ENCODE data around the gene TSPAN5.

The TSPAN5 gene

GRCh38 chr4:98518559-98519267, 139.7 kb downstream of the TSPAN5 start:
- peaks cover 33% of the 10 kb centered on the region for H3K4me1 ChIP-seq (ENCODE audit: insufficient read depth, low read length)
- no peaks in the 10 kb centered on the region for H3K36me3 ChIP-seq (ENCODE audit: insufficient read depth, low read length)
- no peak overlapping the region for H3K9ac ChIP-seq (ENCODE audit: low read length)
- H3K27me3 ChIP-seq (ENCODE audit: control insufficient read depth in 1 of 2, insufficient read depth in 2 of 2, low read length in 2 of 2), result no peaks in the 10 kb centered on the region
- no peaks in the 10 kb centered on the region for H3K9me3 ChIP-seq (ENCODE audit: low read length)
- H3K4me3 ChIP-seq (ENCODE audit: low read depth in 1 of 2, low read length in 2 of 2), result no peak overlapping the region
- H3K27ac ChIP-seq (ENCODE audit: low read depth, low read length), result no peak overlapping the region

DNA sequence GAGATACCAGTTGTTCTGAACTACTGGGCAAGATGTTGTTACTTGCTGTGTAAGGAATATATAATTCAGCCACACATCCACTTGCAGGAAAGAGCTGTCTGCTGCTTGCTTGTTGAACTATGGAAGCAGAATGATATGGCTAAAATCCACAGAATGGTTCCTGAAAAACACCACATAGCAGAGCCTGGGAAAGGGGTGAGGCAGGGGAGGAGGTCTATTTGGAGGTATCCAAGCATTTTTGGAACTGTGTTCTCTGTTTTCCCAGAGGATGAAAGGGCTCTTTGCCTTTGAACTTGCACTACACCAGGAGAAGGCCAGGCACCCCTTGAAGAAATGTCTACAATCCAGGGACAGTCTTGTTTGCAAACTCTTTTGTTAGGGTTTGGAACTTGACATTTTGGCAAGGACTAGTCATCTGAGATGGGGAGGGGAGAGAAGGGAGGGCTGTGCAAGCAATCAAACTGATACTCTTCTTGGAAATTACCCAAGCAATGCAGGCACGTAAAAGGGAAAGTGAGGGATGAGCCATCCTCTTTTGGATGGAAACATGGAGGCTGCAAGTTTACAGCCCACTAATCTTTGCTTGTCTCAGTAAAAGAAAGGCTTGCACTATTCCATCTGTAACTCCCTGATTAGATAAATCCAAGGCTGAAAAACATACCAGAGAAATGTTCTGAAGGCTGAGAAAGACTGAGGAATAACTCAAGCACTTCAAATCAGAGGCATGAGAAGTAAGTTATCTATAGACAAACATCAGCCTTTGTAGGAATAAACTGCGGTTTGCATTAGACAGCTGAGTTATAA, 141.0 kb downstream of the TSPAN5 start:
- no peak overlapping the region for H3K27ac ChIP-seq (ENCODE audit: low read depth, low read length)

DNA sequence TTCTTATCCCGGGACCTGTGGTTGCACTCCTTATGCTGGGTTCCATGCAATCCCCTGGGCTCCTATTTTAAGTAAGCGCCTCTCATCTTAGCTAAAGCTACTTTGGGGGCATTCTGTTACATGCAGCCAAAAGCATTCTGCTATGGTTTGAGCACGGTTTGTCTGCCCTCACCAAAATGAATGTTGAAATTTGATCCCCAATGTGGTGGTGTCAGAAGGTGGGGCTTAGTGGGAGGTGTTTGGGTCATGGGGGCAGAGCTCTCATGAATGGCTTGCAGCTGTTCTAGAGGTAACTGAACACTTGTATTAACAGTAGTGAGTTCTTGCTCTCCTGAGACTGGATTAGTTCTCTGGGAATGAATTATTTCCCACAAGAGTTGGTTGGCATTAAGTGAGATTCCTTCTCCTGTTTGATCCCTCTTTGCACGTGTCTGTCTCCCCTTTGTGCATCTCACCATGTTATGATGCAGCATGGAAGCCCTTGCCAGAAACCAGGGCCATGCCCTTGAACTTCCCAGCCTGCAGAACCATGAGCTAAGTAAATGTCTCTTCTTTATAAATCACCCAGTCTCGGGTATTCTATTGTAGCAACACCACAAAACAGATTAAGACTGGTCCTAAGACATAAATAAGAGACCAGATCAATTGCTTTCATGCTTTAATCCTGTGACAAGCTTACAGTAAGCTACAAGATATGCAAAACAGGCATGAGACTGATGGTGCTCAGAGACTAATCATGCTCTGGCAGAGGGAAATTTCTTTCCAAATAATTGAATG, 141.8 kb downstream of the TSPAN5 start:
- Histone ChIP-seq H3K9ac (ENCODE audit: low read length) (no peak overlapping the region), H3K36me3 (ENCODE audit: insufficient read depth, low read length) (no peaks in the 10 kb centered on the region), H3K4me3 (ENCODE audit: low read depth in 1 of 2, low read length in 2 of 2) (no peak overlapping the region), H3K9me3 (ENCODE audit: low read length) (no peaks in the 10 kb centered on the region), H3K27me3 (ENCODE audit: control insufficient read depth in 1 of 2, insufficient read depth in 2 of 2, low read length in 2 of 2) (no peaks in the 10 kb centered on the region), H3K27ac (ENCODE audit: low read depth, low read length) (no peak overlapping the region), H3K4me1 (ENCODE audit: insufficient read depth, low read length) (peaks cover 15% of the 10 kb centered on the region)

More for the DNA sequence above, 141.0 kb downstream of the TSPAN5 start:
- H3K9me3 ChIP-seq (ENCODE audit: low read length), result no peaks in the 10 kb centered on the region
- H3K4me1 ChIP-seq (ENCODE audit: insufficient read depth, low read length), result peaks cover 23% of the 10 kb centered on the region
- no peak overlapping the region for H3K4me3 ChIP-seq (ENCODE audit: low read depth in 1 of 2, low read length in 2 of 2)
- H3K27me3 ChIP-seq (ENCODE audit: control insufficient read depth in 1 of 2, insufficient read depth in 2 of 2, low read length in 2 of 2), result no peaks in the 10 kb centered on the region
- H3K9ac ChIP-seq (ENCODE audit: low read length), result no peak overlapping the region
- no peaks in the 10 kb centered on the region for H3K36me3 ChIP-seq (ENCODE audit: insufficient read depth, low read length)

DNA sequence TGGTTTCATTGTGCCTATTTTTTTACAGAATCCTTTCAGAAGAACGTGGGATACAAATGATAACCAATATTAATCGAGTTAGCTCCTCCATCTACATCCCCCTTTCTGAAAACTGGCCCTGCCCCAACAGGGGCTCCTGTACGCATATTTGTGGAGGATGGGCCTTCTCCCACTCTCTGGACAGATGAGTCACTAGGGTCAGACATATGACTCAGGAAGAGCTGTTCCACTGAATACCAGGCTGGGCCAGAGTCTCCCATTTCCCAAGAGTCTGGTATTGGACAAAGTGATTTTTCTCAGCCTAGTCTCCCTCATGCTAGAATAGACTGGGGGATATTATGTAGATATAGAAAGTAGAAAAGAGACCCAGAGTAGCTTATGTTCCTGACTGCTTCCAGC, 142.4 kb downstream of the TSPAN5 start:
- H3K36me3 ChIP-seq (ENCODE audit: insufficient read depth, low read length), result no peaks in the 10 kb centered on the region
- peaks cover 10% of the 10 kb centered on the region for H3K4me1 ChIP-seq (ENCODE audit: insufficient read depth, low read length)
- H3K9me3 ChIP-seq (ENCODE audit: low read length), result no peaks in the 10 kb centered on the region
- no peak overlapping the region for H3K9ac ChIP-seq (ENCODE audit: low read length)
- no peak overlapping the region for H3K4me3 ChIP-seq (ENCODE audit: low read depth in 1 of 2, low read length in 2 of 2)
- no peaks in the 10 kb centered on the region for H3K27me3 ChIP-seq (ENCODE audit: control insufficient read depth in 1 of 2, insufficient read depth in 2 of 2, low read length in 2 of 2)
- H3K27ac ChIP-seq (ENCODE audit: low read depth, low read length), result no peak overlapping the region

- H3K27me3 ChIP-seq (ENCODE audit: control insufficient read depth in 1 of 2, insufficient read depth in 2 of 2, low read length in 2 of 2), result no peaks in the 10 kb centered on the region
- peaks cover 10% of the 10 kb centered on the region for H3K4me1 ChIP-seq (ENCODE audit: insufficient read depth, low read length)
- H3K9me3 ChIP-seq (ENCODE audit: low read length), result no peaks in the 10 kb centered on the region
- H3K27ac ChIP-seq (ENCODE audit: low read depth, low read length), result no peak overlapping the region
- H3K9ac ChIP-seq (ENCODE audit: low read length), result no peak overlapping the region
- H3K4me3 ChIP-seq (ENCODE audit: low read depth in 1 of 2, low read length in 2 of 2), result no peak overlapping the region
- H3K36me3 ChIP-seq (ENCODE audit: insufficient read depth, low read length), result no peaks in the 10 kb centered on the region
Observed at GRCh38 chr4:98515470-98515809, 143.0 kb downstream of the TSPAN5 start.

- Histone ChIP-seq H3K27ac (ENCODE audit: low read depth, low read length) (no peak overlapping the region), H3K36me3 (ENCODE audit: insufficient read depth, low read length) (no peaks in the 10 kb centered on the region), H3K9me3 (ENCODE audit: low read length) (no peaks in the 10 kb centered on the region), H3K9ac (ENCODE audit: low read length) (no peak overlapping the region), H3K4me1 (ENCODE audit: insufficient read depth, low read length) (peaks cover 12% of the 10 kb centered on the region), H3K4me3 (ENCODE audit: low read depth in 1 of 2, low read length in 2 of 2) (no peak overlapping the region), H3K27me3 (ENCODE audit: control insufficient read depth in 1 of 2, insufficient read depth in 2 of 2, low read length in 2 of 2) (no peaks in the 10 kb centered on the region)
Observed at GRCh38 chr4:98514741-98515469, 143.5 kb downstream of the TSPAN5 start.

- H3K4me1 ChIP-seq (ENCODE audit: insufficient read depth, low read length), result peaks cover 15% of the 10 kb centered on the region
- no peaks in the 10 kb centered on the region for H3K27me3 ChIP-seq (ENCODE audit: control insufficient read depth in 1 of 2, insufficient read depth in 2 of 2, low read length in 2 of 2)
- H3K4me3 ChIP-seq (ENCODE audit: low read depth in 1 of 2, low read length in 2 of 2), result no peak overlapping the region
- H3K9me3 ChIP-seq (ENCODE audit: low read length), result no peaks in the 10 kb centered on the region
- no peak overlapping the region for H3K27ac ChIP-seq (ENCODE audit: low read depth, low read length)
- H3K36me3 ChIP-seq (ENCODE audit: insufficient read depth, low read length), result no peaks in the 10 kb centered on the region
- no peak overlapping the region for H3K9ac ChIP-seq (ENCODE audit: low read length)
Observed at GRCh38 chr4:98512918-98513317, 145.5 kb downstream of the TSPAN5 start.

DNA sequence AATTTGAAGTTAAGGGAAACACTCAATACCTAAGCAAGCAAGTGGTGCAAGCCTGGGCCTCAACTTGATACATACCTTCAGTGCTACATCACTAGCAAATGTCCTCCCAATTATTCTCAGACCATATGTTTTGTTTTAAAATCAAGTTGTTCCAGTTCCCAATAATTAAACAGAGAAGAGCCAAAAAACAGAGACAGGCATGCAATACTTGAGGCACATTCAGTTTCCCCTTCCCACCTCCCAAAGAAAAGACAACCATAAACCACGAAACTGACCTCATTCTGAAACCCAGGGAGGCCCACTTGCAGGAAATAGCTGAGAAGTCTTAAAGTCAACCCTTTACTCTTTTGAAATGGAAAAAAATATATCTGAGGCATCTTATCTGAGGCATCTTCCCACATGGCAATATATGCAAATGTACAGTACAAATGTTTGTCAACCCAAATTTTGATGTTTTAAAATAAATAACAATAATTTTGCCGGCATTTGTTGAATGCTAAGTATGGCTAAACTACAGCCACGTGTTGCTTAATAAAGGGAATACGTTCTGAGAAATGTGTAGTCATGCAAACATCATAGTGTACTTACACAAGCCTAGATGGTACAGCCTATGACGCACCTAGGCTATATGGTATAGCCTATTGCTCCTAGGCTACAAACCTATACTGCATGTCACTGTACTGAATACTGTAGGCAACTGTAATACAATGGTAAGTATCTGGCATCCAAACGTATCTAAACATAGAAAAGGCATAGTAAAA, 147.5 kb downstream of the TSPAN5 start:
- Histone ChIP-seq H3K4me3 (ENCODE audit: low read depth in 1 of 2, low read length in 2 of 2) (no peak overlapping the region), H3K4me1 (ENCODE audit: insufficient read depth, low read length) (peaks cover 6% of the 10 kb centered on the region), H3K9ac (ENCODE audit: low read length) (no peak overlapping the region), H3K27me3 (ENCODE audit: control insufficient read depth in 1 of 2, insufficient read depth in 2 of 2, low read length in 2 of 2) (no peaks in the 10 kb centered on the region), H3K36me3 (ENCODE audit: insufficient read depth, low read length) (no peaks in the 10 kb centered on the region), H3K27ac (ENCODE audit: low read depth, low read length) (no peak overlapping the region), H3K9me3 (ENCODE audit: low read length) (no peaks in the 10 kb centered on the region)

GRCh38 chr4:98510340-98510739, 148.1 kb downstream of the TSPAN5 start:
- Histone ChIP-seq H3K9me3 (ENCODE audit: low read length) (no peaks in the 10 kb centered on the region), H3K27ac (ENCODE audit: low read depth, low read length) (no peak overlapping the region), H3K36me3 (ENCODE audit: insufficient read depth, low read length) (no peaks in the 10 kb centered on the region), H3K27me3 (ENCODE audit: control insufficient read depth in 1 of 2, insufficient read depth in 2 of 2, low read length in 2 of 2) (no peaks in the 10 kb centered on the region), H3K9ac (ENCODE audit: low read length) (no peak overlapping the region), H3K4me3 (ENCODE audit: low read depth in 1 of 2, low read length in 2 of 2) (no peak overlapping the region), H3K4me1 (ENCODE audit: insufficient read depth, low read length) (peaks cover 6% of the 10 kb centered on the region)

DNA sequence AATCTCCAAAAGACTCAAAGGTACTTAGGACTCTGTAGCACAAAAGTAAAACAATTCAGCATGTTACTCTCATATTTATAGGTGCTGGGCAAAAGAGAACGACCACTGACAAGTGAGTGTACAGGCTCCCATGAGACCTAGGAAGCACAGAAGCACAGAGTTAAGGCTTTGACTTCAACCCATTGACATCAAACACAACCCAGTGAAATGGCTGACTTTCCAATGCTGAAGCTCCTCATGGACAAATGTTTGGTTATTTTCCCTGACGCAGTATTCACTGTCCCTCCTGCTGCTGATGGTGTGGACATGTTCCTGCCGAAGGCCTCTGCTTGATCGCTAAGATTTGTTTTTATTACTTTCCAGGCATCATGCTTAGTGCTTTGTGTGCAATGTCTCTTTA, 148.7 kb downstream of the TSPAN5 start:
- Histone ChIP-seq H3K27ac (ENCODE audit: low read depth, low read length) (no peak overlapping the region), H3K9ac (ENCODE audit: low read length) (no peak overlapping the region), H3K4me3 (ENCODE audit: low read depth in 1 of 2, low read length in 2 of 2) (no peak overlapping the region), H3K4me1 (ENCODE audit: insufficient read depth, low read length) (peaks cover 6% of the 10 kb centered on the region), H3K27me3 (ENCODE audit: control insufficient read depth in 1 of 2, insufficient read depth in 2 of 2, low read length in 2 of 2) (no peaks in the 10 kb centered on the region), H3K36me3 (ENCODE audit: insufficient read depth, low read length) (no peaks in the 10 kb centered on the region), H3K9me3 (ENCODE audit: low read length) (no peaks in the 10 kb centered on the region)
